COLO668 (cell line): ENCODE results near the gene TLE1.
"Not testable (repeated sequence)": the region's sequence is repeated elsewhere in the genome, so short reads cannot be mapped to it uniquely, and the experiment has no call there.

Experiments used
- DNase-seq: peaks from one replicate; lab custom pipeline; 2025; ENCODE audit not compliant: unreplicated experiment; lab: John Stamatoyannopoulos, UW

The TLE1 gene

GRCh38 chr9:81653240-81653639 is 36.1 kb downstream of the TLE1 start:
- no peak for DNase-seq

DNA sequence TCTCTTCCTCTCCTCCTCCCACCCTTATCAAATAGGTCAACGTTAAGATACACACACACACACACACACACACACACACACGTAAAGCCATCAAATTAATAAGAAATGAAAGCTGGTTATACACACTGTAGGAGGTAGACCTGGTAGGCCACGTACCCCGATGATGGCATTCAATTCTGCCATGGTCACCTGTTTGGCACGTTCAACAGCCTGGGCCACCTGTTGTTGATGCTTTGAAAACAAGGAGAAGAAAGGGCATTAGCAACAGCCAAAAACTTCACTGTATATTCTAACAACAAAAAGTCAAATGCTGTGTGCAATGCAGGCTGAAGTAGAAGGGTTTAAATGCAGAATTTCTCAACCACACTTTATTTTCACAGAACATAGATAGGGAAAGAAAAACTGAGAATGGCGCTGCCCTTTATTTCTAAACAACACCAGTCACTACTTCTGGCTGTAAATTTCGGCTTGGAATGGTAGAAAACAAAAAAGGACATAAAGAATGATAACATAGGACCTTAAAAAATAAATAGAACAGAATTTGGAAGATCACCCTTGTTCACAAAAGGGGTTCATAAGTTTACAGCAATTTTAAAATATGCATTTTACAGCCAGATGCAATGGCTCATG is 37.2 kb downstream of the TLE1 start:
- DNase-seq, result no peak

GRCh38 chr9:81650586-81651515 is 38.5 kb downstream of the TLE1 start:
- DNase-seq, result no peak

DNA sequence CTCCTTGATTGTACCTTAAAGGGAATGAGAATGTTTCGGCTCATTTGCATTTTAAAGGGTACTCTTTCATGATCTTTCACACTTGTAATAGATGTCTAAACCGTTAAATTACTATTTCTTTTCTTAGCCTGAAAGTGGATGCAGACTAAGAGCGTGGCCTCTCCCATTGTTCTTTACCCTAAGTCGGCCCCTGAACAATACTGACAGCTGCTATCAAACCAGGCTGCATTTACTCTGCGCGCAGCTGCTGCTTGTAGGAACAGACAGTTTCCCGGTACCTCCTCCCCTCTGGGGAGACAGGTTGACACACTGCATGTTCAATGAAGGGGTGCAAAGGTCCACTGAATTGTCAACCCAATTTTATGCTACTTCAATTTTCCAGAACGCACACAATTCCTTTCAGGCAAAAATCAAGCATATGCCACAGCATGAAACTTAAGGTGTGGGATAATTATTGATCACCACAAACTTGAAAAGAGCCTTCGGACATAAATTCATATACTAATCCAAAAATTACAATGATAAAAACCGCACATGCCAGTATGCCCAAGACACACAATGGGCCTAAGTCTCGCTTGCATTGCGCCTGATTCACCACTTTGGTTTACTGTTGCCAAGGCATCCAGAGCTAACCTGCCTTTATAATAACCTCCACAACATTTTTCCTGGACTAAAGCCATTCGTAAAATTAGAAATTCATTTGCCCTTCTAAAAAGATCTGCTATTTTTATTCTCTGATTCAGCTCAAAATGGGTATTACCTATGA is 39.7 kb downstream of the TLE1 start:
- DNase-seq, result peak; percentile 76

DNA sequence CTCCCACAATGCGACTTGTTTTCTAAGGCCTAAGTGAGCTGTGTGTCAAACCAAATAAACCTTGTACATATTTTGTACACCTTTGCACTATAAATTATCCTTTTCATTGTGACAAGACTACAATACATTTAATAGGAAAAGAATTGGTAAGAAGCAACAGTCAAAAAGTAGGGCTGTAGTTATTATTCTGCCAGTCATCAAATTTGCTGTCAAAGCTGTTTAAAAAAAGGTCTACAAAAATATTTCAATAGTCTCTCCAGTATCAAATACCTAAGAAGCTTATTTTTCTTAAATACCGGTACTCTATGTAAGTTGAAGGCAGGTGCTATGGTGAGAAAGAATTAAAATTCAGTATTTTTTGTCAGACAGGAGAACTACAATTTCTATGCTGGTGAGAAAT is 40.5 kb downstream of the TLE1 start:
- DNase-seq, result no peak

DNA sequence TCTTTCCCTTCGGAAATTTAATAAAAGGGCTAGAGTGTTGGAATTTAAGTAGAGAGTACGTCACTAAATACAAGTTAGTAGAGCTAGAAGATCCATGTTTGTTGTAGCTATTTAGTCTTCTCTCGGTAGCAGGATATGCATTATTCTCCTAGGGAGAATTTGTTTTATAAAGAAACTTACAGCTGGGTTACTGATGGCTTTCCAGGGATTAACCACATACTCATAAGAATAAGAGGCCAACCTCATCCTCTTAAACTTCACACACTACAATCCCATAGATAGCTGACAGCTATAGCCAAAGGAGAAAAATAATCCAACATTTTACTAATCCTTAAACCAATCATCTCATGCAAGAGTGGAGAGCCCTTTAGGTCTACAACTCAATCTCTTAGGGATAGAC is 43.0 kb downstream of the TLE1 start:
- DNase-seq, result no peak

DNA sequence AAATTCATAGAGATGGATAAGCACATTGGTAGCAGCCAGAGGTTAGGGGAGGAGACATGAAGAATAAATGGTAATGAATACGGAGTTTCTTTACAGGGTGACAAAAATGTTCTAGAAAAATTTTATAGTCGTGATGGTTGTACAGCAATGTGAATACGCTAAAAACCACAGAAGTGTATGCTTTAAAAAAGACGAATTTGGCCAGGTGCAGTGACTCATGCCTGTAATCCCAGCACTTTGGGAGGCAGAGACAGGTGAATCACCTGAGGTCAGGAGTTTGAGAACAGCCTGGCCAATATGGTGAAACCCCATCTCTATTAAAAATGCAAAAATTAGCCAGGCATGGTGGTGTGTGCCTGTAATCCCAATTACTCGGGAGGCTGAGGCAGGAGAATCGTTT is 44.8 kb downstream of the TLE1 start:
- not testable (repeated sequence) for DNase-seq

- no peak for DNase-seq
These were observed 52.1 kb downstream of the TLE1 start for GRCh38 chr9:81637276-81637675.

- DNase-seq, result no peak
These were observed 53.1 kb downstream of the TLE1 start for GRCh38 chr9:81636255-81636599.

- DNase-seq, result no peak
These were observed 53.7 kb downstream of the TLE1 start for GRCh38 chr9:81635521-81636254.

- no peak for DNase-seq
These were observed 54.3 kb downstream of the TLE1 start for GRCh38 chr9:81634915-81635516.

DNA sequence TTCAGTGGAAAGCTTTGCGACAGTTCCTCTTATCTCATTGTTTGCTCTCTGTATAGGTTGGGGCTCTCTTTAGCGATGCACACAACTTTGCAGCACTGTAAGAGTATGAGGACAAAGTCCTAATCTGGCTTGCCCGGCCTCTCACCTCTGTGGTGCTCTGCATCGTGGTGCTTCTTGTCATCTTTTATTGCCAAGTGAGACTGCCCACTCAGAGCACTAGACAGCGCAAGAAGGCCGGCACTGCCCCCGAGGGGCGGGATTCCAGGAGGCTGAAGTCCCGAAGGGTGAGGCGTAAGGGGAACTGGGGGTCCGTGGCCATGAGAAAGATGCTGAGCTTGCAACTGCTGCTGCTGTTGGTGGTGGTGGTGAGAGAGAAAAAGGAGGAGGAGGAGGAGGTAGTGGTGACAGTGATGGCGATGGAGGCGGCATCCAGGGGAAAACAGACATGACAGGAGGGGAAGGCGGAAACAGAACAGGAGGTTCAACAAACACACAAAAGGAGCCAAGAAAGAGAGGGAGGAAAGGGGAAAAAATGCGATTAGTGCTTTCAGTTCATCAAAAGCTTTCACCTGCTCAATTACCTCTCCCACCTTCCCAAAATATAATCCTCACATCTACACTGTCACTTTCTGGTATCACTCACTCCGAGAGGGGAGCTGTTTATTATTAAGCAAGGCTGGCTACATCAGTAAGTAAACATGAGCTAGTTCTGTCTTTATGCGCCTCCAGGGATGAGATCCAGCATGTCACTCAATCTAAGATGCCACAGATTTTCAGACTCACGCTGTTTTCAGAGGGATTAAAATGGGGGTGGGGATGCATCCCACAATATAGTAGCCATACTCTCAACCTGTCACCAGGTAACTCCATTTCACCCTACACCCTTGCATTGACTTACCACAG is 55.1 kb downstream of the TLE1 start:
- no peak for DNase-seq

DNA sequence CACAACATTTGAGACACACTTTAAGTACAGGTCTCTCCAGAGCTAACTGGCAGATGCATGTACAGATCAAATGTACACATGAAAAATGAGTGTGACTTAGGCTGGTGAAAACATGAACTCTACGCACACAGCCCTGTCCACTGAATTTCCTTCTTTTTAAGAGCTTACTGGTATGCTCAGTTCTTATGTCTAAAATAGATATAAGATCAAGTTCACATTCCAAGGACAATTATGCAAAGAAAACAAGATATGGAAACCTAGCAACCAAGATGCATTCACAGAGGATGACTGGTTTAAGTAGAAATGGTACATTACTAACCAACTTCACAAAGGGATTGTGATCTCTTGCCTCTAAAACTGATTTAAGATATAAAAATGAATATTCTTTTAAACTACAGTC is 56.7 kb downstream of the TLE1 start:
- no peak for DNase-seq

DNA sequence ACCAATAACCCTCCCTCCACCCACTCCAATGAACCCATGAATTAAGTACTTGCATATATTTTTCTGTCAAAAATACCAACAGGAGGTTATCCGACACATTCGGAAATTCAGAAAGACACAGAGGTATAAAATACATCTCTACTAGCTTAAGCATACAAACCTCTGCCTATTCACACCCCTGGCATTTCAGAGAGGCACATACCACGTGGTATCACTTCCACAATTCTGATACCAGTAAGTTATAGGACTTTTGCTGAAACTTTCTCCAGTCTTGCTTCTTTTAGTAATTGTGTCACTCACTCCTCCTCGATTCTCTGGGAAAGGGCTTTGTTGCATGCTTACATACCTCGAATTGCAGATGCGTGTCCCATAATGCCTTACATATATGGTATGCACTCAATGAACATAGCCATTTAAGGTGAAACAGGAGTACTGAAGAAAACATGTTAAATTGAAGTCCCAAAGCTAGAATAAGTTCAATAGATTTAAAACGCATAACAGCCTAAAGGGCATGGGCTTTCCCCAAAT is 58.1 kb downstream of the TLE1 start:
- no peak for DNase-seq

- DNase-seq, result no peak
These were observed 59.9 kb downstream of the TLE1 start for GRCh38 chr9:81629440-81629839.

- no peak for DNase-seq
These were observed 60.5 kb downstream of the TLE1 start for GRCh38 chr9:81628897-81629296.

DNA sequence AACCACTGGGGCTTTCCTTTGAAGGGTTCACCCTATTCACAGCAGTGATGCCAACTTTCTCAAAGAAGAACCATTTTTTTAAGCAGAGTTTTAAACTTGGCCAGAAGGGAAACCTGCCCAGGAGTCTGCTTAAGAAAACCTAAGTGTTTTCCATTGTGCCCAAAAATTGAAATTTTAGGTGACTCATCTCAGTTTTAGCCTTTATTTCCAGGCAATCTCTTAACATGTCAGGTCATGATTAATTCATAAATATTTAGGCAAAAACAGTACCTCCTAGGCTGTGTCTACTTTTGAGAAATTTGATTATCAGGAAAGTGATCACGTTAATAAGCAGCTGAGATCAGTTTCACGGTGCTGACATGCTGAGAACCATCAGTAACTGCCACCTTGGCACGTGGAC is 61.9 kb downstream of the TLE1 start:
- DNase-seq, result no peak

GRCh38 chr9:81626511-81626910 is 62.8 kb downstream of the TLE1 start:
- DNase-seq, result no peak

DNA sequence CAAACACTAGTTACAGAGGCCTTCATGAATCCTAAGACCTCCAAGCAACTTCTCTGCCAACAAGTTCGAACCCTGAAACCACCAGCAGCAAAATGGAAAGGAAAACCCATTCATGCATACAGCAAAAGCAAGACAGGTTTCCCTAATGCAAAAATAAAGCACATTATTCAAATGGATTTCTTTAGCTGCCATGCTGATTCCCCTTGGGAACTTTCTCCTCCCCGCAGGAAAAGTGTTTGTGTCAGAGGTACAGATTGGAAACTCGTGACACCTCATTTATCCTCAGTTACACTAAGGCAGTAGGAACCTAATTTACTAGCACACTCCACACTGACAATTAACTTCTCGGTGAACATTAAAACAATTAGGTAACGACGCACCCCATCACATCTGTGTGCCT is 63.4 kb downstream of the TLE1 start:
- DNase-seq, result no peak

- DNase-seq, result no peak
These were observed 65.6 kb downstream of the TLE1 start for GRCh38 chr9:81623778-81624177.
